HUDEP-2 (cell line): ENCODE data around the gene ALS2CL.
A peak's percentile ranks its signal among the peaks of the same experiment; 100 is the strongest.

Source experiments
- DNase-seq, 76 experiments: peaks; one replicate each; lab custom pipeline; 2025; ENCODE audit not compliant: unreplicated experiment in 76 of 76; lab: John Stamatoyannopoulos, UW

The ALS2CL gene

DNA sequence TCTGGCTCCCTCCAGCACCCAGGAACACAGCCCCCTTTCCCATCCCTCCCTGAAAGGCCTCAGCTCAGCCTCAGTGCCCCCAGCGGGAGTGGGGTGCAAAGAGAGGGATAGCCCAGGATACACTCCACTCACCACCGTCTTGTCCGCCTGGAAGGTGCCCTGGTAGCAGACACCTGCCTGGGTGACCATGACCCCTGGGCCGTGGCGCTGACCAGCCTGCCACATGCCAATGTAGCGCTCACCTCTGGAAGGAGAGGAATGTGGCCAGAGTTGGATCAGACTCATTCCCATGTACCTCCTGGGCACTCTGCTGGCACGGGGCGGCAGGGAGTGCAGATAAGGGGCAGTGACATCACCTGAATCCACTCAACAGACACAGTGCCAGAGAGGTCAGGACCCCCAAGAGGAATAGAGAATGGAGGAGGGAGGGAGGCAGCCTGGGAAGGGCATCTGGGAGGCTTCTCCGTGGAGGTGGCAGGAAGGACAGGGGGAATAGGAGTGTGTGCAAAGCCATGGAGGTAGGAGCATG lies 13.1 kb downstream of the ALS2CL start:
- no peak for DNase-seq

DNA sequence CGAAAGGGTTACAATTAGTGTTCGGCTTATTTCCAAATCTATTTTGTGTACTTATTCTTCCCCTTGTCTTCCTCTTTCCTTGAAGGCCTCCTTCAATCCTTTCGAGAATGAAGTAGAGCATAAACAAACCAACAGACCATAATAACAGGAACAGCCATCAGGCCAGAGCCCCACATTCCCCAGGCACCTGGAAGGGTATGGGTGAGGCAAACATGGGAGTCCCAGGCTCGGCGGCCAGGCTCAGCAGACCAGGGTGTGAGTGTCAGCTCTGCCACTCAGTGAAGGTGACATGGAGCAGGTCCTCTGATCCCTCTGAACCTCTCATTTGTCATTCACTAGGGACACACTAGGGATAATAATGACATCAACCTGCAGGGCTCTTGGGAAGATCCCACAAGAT lies 13.8 kb downstream of the ALS2CL start:
- DNase-seq: no peak

DNA sequence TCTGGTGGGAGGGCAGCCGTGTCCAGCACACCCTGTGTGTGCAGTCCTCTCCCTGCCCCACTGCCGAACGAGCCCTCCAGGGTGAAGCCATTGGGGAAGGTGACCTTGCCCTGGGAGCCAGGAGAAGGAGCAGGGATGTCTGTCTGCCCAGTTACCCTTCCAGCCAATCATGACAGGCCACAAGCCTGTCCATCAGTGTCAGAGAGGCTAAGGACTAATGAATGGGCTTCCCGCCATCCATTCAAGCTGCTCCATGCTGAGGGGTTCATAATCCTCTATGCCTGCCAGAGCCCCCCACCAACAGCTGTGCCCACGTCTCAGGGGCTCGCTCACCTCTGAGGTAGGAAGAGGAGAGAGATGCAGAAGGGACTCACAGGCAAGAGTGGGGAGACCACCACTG lies 15.2 kb downstream of the ALS2CL start:
- no peak for DNase-seq

DNA sequence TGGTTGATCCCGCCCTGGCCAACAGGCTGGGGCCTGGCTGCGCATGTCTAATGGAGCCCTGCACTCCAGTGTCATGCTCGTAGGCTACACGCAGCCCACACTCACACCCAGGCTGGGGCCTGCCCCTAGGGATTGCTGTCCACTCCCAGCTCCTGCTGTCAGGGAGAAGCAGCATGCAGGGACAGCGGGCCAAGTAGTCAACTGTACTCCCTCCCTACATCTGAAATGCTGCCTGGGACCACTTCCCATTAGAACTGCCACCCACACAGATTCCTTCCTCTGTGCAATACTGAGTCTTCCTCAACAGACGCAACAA lies 16.1 kb downstream of the ALS2CL start:
- DNase-seq: no peak

DNA sequence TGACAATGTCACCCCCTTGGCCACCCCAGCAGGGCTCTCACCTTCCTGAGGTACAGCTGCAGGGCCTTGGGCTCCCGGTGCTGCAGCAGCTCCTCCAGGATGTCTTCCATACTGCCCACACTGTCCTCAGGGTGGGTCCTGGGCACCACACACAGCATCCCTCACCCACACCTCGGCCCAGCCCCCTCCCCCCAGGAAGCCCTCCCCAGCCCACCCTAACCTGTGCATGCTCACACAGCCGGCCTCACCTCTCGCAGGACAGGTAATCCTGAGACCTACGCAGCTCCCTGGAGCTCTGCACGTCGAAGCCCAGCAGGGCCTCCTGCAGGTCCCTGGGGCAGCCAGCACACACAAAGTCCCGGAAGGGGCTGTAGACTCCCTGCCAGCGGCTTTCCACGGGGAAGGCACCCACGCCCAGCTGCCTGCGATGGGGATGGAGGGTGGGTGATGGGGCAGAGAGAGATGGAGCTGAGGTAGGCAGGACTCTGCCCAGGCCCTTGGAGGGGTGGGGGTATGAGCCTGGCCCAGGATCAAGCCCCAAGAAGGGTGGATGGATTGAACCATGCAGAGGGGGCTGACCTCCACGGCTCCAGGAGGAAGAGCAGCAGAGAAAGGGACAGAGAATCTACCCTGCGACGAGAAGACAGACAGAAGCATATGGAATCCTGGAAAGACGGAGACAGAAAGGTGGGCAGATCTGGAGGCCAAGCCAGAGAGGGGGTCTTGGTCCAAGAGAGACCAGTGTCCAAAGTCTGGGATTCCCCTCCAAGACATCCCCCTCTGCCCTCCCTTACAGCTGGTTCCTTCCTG lies 16.7 kb downstream of the ALS2CL start:
- no peak for DNase-seq

DNA sequence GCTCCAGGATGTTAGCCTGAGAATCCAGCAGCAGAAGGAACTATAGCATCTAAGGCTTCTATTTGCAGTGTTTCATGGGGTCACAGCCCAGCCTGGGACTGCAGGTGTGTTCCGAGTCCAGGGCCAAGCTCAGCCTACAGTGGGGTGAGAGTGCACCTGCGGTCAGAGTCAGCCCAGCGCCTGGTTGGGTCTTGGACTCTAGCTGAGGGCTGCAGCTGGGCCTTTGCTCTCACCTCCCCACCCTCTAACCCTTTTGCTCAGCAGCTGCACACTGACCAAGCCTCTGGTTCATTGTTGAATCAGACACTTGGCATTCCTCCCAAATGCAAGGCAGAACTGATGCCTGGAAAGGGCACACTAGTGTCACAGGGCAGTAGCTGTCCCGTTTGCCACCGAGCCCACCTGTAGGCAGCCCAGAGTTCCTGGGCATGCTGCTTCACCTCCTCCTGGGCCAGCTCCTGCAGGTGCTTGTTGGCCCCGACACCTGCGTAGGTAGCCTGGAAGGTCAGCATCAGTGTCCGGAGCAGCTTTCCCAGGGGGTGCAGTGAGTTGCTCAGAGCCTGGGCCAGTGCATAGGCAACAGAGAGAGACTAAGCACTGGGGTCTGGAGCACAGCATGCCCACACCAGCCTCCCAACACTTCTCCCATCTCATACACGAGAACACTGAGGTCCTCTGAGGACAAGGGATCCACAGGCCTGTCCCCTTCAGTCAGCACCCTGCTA lies 17.5 kb downstream of the ALS2CL start:
- peak in 1 of 76 experiments; percentile 8 for DNase-seq

DNA sequence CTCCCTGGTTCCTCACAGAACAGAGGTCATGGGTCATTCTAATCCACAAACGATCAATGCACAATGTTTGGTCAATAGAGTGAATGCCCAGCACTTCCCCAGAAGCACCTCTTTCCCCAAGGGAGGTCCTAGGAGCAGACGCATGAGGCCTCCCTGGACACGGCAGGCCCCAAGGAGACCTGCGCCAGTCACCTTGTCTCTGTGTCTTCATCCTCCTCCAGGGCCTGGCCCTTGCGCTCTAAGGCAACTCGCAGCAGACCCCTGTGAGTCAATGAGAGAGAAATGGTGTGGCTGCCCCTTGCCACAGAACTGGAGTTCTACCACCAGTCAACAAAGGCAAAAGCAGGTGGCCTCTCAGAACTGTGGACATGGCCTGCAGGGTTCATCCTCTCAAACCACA lies 18.1 kb downstream of the ALS2CL start:
- DNase-seq: no peak

DNA sequence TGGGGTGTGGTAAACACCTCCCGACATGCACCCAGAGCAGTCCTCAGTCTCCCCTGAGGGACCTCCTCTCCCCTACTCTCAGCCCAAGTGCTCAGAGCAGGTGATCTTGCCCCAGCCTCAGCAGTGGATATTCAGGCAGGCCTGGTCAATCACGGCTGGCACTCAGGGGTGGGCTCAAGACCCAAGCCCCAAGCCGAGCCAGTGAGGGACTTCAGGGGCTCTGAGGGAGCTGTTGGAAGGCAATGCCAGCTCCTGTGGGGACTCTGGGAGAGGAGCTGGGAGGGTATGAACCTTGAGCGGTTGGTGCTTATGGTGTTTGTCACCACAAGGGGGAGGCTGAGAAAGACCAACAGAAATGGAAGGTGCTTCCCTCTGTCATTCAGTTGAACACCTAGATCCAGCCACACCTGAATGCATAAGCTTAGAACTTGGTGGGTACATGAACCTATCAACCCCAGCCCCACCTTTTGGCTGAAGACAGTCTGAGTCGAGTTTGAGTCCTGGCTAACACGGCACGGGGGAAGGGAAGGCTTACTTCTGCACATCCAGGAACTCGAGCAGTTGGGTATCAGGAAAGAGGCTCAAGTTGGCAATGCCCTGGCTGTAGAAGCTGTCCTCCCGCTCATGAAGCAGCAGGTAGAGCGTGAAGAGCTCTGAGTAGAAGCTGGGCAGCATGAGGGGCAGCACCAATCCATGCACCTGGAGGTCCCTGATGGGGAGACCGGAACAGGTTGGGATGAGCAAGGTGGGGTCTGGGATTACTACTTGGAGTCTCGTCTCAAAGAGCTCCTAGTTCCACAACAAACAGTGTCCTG lies 19.2 kb downstream of the ALS2CL start:
- peak in 1 of 76 experiments; percentile 18 for DNase-seq

DNA sequence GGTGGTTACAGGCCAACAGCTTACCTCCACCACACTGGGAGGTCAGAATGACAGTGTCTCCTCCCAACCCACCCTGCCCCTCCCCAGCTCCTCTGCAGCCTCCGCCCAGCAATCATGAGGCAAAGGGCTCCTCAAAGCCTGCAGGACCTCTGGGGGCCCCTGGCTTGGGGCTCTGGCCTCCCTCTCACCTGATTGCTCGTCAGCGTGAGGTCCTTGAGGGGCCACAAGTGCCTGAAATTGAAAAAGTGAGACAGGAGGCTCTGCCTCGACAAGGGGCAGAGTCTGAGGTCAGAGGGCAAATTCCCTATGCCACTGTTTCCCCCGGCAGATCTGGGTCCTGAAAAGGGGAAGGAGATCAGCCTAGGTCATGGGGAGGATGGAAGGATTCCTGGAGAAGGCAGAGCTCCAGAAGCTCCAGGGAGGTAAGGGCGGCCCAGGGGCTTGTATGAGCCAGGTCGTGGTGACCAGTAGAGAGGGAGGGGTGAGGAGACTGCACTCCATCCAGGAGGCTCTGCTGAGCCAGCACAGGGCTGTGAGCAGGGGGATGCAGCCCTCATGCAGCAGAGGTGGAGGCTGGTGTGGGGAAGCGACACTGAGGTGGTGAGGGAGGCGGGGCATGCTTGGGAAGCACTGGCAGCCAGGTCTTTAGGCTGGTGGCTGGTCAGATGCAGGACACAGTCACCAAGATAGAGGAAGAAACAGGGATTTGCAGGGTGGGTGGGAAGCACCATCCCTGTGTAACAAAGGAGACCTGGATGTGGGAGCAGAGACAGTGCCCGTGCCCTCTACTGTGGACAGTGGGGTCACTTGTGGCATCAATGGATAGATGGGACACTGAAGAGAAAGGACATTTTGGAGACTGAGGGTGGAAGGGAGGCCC lies 20.1 kb downstream of the ALS2CL start:
- DNase-seq: no peak

DNA sequence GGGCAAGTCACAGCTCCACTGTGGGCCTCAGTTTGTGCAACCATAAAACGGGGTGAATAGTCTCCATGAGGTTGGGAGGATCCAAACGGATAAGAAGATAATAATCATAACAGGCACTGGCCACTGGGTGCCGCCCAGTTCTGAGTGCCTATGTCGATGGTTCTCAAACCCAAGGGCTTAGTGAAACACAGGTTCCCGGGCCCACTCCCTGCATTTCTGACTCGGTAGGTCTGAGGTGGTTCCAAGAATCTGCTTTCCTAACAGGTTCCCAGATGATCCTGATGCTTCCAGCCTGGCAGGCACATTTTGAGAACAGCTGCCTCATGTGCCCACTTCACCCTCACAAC lies 21.2 kb downstream of the ALS2CL start:
- DNase-seq: peak in 1 of 76 experiments; percentile 0

DNA sequence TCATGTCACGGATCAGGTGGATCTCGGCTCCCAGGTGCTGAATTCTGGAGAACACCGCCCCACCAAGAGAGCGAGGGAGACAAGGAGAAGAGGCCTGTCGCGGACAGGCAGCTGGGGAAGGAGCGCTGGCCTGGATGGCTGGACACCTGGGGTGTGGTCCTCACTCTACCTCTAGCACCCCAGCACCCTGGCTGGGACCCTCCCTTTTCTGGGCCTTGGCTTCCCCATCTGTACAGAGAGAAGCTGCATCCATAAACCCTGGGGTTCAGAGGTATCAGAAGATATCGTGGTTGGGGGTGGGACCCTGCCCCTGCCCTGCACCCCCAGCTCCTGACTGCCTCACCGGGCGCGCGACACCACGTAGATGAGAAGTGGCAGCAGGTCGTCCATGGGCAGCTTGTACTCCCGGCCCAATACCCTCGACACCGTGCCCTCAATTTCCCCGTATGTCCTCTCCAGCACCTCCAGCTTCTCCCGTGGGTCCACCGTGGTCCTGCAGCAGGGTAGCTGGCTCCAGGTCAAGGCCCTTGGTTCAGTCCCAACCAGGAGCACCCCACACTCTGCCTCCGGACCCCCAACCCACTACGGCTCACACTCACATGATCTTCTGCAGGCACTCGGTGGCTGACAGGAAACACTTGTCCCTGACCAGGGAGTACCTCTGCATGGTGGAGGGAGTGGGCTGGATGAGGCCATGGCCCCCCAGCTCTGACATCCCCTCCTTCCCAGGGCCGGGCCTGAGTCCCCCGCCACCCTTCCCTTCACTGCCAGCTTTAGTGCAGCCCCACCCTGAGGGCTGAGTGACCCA lies 21.7 kb downstream of the ALS2CL start:
- no peak for DNase-seq

DNA sequence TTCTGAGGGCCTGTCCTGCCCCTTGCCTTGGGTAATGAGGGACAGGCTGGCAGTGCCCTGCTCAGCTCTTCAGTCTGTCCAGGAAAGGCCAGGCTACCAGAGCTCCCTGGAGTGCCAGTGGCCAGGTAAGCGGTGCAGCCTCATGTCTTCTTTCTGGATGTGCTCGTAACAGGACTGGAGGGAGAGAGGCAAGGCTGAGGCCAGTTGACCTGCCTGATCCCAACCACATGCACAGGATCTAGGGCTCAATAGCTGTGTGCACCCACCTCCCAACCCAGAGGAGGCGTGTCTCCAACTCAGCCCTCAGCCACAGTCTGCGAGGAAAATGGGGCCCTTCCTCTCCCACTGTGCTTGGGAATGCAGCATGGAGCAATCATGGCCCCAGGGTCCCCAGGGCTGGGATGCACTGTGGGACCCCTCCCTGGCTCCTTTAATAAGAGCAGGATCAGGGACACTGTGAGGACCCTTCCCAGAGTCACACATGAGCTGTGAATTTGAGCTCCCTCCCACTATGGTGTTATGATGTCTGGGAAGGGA lies 22.5 kb downstream of the ALS2CL start:
- no peak for DNase-seq

DNA sequence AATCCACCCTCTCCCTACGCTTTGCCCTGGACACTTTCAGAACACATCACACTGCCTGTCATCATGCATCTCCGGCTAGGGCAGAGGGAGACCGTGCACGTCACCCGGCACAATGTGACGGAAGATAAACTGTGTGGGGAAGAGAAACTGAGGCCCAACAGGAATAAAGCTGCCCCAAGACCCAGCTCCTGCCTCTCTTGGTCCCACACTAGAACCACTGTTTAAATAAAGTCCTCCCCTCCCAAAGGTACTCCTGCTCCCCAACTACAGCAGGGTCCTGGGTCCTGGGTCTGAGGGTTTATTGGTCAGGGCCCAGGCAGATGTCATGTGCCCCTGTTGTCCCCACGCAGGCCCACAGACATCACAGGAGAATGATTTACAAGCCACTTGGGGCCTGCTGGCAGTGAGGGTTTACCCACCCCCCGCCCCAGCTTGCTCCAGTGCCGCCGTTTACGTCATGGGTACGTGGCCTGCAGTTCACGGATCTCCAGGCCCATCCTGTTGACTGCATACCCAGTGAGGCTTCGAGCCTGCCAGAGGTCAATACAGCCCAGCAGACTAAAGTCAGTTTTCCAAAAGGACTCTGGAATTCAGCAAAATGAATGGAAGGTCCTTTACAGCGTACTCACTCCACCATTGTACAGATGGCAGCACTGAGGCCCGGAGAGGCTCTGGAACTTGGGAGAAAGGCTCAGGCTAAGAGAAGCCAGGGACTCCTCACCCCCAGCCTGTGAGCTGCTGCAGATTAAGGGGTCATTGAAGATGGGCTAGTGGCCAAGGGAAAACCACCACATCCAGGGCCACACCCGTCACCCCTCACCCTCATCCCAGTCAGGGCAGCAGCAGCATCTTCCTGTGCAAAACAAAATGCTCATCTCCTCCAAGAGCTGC lies 23.2 kb downstream of the ALS2CL start:
- DNase-seq: no peak

DNA sequence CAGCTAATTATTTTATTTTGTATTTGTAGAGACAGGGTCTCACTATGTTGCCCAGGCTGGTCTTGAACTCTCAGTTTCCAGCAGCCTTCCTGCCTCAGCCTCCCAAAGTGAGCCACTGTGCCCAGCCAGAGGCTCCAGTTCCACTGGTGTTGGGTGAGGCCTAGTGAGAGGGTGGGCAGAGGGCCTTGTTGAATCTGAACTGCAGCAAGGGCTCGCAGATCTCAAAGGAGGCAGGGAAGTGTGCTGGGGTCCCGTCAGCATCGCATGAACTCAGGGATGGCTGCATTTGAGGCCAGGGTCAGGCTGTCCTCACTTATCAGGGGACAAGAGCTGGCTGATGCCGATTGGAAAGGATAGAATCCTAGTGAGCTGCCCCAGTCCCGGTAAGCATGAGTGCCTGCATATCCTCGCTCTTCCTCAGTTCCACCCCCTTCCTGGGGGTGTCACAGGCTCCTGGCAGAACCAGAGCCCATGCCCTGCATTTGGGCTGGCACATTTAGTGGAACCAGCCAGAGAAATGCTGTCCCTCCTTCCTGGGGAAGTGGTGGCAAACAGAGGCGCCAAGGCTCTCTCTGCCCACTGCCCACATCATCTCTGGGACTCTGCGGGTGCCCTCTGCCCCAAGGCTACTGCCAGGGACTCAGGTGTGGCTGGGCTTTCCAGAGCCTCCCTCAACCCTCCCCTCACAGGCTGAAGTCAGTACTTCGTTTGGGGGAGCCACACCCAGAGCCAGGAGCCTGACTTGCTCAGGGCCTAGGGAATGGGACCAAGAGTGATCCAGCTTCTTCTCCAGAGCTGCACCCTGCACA lies 24.1 kb downstream of the ALS2CL start:
- DNase-seq: no peak

DNA sequence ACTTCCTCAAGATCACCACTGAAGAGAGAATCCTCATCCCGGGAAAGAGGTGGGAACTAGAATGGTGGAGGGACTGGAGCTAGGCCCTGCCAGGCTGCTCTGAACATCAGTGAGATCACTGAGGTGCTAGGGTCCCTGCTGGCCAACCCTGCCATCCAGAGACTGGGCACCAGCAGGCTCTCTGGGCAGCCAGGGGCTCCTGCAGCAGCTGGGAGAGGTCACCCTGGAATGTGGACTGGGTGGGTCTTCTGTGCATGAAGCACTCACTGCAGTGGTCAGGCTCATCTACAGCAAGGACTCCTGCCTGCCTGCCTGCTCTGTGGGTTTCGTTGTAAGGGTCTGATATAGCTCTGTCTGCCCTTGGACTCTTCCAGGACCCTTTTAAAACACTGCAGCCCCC lies 24.9 kb downstream of the ALS2CL start:
- DNase-seq: no peak

DNA sequence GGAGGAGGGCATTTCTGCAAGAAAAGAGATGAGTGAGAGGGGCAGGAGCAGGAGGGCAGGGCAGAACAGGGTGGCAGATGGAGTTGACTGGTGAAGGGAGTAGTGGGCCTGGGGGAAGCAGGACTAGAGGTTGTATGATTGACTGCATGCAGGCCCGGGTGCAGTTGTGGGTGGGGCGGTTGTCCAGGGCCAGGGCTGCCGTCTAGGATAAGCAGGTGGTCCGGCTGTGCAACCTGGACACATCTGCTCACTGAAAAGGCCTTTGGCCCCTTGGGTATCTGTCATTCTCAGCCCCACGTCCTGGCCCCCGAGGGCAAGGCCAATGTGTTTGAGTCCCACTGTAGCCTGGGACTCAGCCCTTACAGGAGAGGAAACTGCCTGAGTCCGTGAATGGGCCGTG lies 25.4 kb downstream of the ALS2CL start:
- DNase-seq: no peak

DNA sequence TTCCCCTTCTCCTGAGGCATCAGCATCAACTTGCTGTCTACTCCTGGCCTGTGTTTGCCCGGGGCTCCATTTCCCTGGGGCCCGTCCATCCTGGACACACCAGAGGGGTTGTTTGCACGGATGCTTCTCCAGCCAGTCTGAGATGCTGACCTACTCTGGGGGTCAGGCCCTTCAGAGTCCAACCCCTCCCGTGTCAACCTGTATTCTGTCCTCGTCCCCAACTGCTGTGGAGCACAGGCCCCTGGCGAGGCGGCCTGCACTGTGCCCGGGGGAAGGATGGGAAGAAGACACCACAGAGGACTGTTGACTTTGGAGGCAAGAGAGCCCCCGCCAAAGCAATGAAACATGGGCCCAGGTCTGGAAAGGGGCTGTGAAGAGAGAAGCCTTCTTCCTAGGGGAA lies 25.8 kb downstream of the ALS2CL start:
- no peak for DNase-seq
